GM18867 (cell line): ENCODE results near the gene CHD2.

Experiments used
- ATAC-seq: cut with Tn5 transposase; IDR thresholded peaks from one replicate; pipeline ENCODE4 v1.9.1; 2021; ENCODE audit warnings: mild to moderate bottlenecking, moderate library complexity; ENCODE audit not compliant: unreplicated experiment

The CHD2 gene

DNA sequence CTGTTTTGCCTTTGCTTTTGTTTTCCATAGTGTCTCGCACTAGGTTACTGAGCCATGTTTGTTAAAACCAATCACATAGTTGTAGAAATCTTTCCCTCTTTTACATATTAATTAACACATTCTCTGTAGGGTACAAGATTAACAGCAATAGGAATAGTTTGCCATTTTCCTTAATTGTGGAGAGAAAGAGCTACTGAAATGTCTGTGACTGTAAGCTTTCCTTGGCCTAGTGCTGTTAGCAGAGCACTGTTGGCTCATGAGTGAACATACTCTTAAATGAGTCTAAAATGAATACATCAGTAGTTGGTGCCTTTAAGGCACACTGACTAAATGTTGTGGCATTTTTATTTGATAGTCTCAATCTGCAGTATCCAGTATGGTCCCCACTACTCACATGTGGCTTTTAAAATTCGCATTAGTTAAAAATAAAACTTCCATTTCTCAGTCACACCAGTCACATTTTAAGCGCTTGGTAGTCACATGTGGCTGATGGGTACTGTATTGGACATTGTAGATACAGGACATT lies 28.2 kb downstream of the CHD2 start:
- no peak for ATAC-seq

DNA sequence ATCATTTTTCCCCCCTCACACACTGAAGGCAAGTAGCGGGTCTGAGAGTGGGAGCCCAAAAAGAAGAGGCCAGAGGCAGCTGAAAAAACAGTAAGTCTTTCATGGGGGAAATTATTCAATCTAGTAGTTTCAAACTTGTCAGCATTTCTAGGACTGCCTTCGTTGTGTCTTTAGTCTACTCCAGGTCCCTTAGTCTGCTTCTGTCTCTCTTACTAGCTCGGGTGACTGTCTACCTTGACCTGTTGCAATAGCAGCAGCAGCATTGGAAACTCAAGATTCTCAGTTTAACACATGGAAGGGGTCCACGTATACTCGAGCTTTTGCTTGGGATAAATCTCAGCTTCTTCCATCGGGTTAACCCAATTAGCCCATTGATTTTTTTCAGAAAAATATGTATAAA lies 28.9 kb downstream of the CHD2 start:
- ATAC-seq, result no peak

DNA sequence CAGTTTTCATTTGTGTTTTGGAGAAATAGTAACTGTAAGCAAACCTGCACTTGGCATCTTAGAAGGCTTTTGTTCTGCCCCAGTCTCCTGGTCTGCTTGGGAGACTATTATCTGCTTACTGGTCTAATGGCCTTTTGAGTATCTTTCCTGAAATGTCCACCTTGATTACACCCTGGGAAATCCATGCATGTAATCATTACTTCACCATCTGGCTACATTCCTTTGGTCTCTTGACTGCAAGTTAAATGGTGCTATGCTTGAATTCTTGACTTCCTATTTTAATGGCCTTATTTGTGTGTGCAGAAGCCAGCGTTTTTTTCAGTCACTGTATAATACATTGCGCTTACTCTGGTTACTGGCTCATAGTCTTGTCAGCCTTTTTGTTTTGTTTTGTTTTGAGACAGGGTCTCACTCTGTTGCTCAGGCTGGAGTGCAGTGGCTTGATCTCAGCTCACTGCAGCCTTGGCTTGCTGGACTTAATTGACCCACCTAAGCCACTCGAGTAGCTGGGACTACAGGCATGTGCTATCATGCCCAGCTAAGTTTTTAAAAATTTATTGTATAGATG lies 30.0 kb downstream of the CHD2 start:
- no peak for ATAC-seq

DNA sequence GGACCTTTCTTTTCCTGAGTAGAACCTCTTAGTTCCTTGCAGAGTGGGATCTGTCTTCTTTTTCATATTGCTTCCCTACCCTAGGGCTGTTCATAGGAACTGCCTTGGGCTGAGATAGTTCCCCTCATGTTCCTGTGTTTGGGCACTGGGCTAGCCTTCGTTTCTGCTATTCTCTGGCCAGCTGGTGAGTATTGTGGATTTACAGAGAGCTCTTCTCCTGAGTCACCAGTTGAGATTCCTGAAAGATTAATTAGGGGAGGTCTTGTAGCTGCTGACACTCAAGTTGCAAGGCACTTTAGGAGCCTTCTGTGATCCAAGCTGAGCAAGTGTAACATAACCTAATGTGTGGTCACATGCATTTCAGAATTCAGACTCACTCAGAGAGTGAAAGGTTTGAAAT lies 30.7 kb downstream of the CHD2 start:
- ATAC-seq, result no peak

DNA sequence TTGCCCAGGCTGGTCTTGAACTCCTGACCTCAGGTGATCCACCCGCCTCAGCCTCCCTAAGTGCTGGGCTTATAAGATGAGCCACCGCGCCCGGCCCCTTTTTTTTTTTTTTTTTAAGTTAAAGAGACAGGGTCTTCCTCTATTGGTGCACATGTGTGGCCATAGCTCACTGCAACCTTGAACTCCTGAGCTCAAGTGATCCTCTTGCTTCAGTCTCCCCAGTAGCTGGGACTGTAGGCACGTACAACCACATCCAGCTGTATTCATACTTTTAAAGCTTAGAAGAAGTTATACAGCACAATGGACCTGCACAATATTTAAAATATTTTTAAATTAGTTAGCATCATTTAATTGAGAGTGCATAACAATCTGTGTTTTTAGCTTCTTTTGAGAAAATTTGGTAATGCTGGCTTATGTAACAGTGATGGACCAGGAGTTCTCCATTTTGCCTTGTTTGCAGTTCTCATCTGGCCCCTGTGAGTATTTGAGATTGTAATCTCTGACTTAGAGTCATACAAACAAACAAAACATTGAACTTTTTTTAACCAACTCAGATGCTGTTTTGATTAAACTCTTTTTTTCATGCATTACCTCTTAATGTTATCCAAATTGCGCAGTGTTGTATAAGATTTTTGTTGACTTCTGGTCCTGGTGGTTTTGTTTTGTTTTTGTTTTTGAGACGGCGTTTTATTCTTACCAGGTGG lies 33.0 kb downstream of the CHD2 start:
- no peak for ATAC-seq

DNA sequence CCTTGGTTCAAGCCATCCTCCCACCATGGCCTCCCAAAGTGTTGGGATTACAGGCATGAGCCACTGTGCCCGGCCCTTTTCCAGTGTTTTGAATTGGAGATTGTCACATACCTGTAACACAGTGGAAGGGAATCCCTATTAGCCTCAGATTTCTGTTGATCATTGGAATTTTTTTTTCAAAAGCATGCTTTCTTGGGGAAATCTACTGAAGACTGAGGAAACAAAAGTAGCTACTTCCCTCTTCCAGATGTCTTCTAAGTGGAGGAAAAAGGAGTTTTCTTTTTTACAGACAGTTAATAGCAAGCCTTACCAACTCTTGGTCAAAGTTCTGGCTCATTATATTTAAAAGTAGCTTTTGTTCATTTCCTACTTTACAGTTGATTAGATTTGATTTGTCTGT lies 33.7 kb downstream of the CHD2 start:
- ATAC-seq, result no peak

DNA sequence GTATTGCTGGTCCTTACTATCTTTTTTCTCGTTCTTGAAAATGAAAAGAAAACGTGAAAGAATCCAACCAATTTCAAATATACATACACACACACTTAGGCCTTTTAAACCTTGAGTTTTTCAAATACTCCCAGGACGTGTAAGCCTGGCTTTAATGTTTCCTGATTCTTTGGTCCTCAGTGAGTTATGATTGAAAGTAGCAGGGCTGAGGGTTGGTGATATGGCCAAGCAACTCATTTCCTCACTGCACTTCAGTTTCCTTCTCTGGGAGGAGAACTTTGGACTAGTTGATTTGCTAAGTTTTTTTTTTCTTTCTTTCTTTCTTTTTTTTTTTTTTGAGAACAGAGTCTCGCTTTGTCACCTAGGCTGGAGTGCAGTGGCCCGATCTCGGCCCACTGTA lies 34.6 kb downstream of the CHD2 start:
- ATAC-seq, result no peak

DNA sequence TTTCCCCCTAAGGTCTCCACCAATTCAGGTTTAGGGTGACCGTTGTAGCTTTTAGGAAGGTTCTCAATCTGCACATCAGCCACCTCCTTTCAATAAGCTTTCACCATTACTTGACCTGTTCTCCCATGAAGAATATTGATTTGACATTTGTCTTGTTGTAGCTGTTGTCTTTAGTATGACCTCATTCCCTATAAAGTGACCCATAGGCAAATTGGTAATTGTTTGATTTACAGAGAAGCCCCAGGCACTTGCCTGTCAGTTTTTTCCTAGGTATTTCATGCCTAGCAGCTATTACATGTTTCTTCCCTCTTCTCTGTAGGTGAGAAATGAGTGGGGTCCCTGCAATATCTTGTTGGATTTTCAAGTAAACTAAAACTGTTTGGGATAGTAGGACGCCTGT lies 36.0 kb downstream of the CHD2 start:
- no peak for ATAC-seq

DNA sequence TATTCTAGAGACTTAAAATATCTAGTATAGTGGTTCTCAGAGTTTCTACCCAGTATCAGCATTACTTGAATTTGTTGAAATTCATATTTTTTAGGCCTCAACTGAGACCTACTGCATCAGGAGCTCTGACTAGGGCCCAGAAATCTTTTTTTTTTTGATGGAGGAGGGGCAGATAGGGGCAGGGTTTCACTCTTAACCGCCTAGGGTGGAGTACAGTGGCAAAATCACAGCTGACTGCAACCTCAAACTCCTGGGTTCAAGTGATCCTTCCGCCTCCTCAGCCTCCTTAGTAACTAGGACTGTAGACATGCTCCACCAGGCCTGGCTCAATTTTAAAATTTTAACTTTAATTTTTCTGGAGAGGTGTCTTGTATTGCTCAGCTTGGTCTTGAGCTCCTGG lies 36.6 kb downstream of the CHD2 start:
- ATAC-seq, result no peak

DNA sequence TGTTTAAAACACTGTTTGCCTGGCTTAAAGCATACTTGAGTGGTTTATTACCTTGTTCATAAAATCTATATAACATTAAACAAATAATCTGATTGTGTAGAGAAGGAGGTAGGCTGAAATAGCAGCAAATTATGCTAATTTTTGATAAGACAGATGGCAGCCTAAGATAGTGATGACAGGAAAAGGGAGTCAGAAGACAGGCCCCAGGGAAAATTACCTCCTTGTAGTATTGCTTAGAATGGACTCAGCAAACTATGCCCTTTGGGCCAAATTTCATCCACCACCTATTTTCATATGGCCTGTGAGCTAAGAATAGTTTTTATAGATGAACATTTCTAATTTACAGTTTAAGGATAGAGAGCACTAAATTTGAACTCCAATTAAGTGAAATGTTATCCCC lies 37.8 kb downstream of the CHD2 start:
- no peak for ATAC-seq

DNA sequence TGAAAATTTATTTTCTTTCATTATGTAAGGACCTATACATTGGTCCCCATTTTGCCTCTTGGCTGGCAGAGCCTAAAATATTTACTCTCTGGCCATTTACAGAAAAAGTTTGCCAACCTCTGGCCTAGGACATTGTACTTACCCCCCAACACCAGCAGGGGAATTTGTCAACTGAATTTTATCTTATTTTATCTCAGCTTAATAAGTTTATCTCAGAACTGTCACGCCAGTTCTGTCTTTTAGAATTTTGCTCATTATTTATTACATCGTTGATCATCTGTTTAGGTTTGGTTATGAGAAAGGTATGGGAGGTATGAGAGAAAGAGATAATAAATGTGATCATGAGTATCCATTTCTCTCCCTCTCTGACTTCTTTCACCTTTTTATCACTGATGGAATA lies 38.3 kb downstream of the CHD2 start:
- ATAC-seq, result no peak

DNA sequence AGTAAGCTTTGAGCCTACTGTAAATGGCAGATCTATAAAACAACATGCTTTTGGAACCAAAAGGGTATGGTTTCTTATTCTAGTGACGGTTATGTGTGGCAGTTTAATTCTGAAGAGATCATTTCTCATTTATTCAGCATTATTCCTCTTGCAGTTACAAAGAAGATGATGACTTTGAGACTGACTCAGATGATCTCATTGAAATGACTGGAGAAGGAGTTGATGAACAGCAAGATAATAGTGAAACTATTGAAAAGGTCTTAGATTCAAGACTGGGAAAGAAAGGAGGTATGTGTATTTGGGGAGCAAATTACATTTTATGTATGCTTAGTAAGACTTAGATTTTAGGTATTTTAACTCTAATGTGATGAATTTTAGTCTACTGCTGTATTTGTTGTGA lies 41.5 kb downstream of the CHD2 start:
- ATAC-seq, result no peak

DNA sequence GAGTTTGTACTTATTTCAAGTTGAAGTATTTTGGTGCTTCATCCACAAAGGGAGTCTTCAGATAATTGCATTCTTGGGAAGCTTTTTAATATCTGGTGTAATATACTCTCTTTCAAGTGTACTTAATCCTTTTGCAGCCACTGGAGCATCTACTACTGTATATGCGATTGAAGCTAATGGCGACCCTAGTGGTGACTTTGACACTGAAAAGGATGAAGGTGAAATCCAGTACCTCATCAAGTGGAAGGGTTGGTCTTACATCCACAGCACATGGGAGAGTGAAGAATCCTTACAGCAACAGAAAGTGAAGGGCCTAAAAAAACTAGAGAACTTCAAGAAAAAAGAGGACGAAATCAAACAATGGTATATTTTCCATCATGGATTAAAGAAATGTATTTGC lies 42.6 kb downstream of the CHD2 start:
- no peak for ATAC-seq

DNA sequence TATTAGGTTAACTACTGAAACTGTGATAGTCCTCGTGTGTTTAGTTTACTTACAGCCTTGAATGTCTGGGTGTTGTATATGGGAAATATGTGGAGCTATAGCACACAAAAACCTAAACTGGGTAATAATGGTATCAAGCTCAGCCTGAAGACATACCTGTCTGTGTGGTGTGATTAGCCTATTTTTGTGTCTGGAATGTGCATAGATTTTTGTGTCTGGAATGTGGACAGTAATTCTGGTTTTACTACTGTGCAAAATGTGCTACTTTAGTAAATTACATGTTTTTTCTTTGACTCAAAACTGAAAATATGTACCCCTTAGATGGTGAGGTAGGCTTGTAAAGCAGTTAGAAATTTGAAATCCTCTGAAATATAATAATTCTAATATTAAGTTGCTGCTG lies 43.5 kb downstream of the CHD2 start:
- ATAC-seq, result no peak

DNA sequence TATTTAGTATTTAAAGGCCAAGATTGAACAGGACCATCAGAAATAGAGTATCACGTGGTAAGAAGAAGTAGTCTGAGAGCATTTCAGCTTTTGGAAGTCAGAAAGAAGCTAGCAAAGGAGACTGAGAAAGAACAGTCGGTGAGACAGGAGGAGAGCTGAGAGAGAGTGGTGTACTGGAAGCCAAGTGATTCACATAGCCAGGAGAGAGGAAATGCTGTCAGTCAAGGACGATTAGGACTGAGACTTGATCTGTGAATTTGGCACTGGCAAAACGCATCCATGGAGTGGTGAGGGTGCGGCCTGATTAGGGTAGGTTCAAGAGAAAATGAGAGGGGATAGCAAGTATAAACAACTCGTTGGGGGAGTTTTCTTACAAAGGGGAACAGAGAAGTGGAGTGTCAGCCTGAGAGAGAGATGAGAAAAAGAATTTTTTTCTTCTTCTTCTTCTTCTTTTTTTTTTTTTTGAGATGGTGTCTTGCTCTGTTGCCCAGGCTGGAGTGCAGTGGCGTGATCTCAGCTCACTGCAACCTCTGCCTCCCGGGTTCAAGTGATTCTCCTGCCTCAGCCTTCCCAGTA lies 44.9 kb downstream of the CHD2 start:
- ATAC-seq, result no peak

DNA sequence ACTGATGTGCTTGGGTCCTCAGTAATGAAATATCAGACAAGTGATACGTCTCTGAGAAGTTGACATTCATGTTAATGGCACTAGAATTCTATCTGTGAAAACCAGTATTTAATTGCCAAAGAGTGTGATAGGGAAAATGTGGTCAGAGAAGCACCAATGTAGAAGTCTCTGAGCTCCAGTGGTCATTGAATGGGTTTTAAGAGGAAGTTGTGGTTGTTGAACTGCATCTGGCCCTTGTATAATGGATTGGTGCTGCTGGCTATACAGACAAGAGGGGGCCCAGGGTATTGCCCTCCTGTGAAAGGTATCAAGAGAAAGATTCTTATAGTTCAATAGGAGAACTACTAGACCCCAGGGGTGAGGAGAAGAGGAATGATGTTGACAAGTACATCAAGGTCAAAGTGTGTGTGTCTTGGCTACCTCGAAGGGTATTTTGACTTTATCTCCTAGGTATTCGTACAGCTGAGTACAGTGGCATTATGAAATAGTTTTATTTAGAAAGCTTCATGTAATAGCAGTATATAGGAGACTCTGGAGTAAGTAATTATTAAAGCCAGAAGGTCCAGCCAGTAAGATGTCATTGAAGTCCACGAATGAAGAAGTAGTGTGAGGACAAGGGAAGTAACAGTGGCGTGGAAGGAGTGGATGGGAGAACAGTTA lies 47.1 kb downstream of the CHD2 start:
- no peak for ATAC-seq

DNA sequence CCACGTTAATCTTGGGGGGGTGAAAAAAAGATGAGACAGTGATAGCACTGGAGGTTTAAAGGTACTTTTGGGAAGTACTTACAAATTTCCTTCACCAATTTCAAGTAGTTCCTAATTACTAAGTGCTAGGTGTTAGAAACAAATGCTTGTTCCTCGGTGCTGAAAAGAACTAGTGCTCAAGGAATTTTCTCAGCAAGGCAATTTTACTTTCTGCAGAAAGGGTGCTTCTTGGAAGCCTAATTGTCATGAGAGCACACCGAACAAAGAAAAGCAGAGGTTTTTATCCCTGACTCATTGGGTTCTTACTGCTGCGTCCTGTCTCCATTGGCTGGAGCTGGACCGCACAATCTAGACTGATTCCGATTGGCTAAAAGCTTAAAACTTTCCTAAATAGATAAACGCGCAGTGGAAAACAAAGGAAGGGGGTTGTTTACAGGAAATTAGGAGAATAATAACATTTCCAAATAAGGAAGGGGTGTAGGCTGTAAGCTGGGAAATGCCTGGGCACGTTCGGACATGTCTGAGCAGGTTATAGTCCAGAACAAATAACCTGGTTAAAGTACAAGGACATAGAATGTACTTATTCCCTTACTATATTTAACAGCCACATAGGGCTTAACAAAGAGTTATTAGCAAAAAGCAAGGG lies 49.6 kb downstream of the CHD2 start:
- no peak for ATAC-seq

DNA sequence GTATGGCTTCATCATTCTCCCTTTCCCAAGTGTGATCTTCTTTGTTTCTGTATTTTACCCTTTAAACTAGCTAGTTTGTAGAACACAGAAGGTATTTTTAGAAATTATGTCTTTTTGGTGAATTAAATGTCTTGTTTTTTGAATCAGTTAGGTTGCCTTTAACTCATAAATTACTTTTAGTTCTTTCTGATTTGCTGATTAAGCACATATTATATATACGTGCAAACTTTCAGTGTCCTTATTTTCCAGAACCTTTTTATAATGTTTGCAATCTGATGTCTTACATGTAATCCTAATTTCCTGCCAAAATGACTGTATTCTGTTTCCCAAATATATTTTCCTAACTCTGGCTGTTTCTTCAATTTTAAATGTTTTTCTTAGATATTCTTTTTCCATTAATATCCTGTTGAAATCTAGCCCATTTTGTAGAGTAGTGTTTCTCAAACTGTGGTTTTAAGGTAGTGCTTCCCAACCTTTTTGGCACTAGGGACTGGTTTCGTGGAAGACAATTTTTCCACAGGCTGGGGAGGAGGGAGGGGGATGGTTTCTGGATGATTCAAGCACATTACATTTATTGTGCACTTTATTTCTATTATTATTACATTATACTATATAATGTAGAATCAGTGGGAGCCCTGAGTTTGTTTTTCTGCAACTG lies 51.8 kb downstream of the CHD2 start:
- no peak for ATAC-seq

DNA sequence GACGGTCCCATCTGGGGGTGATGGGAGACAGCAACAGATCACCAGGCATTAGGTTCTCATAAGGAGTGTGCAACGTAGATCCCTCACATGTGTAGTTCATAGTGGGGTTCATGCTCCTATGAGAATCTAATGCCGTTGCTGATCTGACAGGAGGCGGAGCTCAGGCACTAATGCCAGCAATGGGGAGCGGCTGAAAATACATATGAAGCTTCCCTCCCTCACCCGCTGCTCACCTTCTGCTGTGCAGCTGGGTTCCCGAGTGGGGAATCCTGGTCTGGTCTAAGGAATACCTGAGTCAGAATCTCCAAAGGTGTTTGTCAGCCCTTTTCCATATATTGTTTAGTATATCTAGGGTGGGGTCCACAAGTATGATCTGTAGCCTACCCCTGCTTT lies 52.3 kb downstream of the CHD2 start:
- ATAC-seq, result no peak

DNA sequence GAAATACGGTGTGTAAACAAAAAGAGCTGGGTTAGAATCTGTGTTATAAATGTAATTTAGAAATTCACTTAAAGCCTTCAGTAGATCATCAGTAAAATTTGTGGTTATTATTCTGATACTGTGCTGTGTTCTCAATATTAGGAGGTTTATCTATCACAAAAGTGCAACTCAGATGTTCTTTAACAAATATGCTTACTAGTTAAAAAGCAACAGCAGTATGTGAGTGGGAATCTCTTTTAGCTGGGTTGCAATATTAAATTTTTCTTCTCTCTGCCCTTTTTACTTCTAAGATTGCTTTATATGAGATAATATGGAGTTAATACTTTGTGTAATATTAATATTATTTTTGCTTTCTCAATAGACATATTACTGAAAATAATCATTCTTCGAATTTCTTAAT lies 53.4 kb downstream of the CHD2 start:
- no peak for ATAC-seq

DNA sequence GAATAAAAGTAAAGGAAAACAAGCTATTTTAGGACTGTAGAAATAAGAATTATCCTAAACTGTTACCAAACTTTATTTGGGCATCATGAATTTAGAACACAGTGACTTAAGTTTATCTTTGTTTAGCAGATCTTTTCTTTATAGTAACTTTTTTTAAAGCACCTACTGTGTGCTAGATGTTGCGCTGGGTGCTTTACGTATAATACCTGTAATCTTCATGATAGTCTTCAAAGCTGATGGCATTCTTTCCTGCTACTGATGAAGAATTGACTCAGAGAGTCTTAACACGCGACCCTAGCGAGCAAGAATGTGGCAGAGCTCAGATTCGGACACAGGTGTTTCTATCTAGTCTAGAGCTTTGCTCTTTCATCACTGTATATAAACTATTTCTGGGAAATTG lies 53.9 kb downstream of the CHD2 start:
- ATAC-seq, result no peak
